Hematopoietic multipotent progenitor cell treated with erythropoietin and hydrocortisone succinate and interleukin-3 and kit ligand, for 17 days (in vitro differentiated cells): ENCODE data around the gene NINL.

Source experiments
- DNase-seq: peaks from one replicate; pipeline ENCODE4 v3.0.0-alpha.2; 2015; ENCODE audit warnings: low spot score

NINL gene

GRCh38 chr20:25407311-25408169 lies 177.8 kb downstream of the NINL start, which contains the start of gene GINS1:
TSS of gene GINS1 (plus strand) at chr20:25407673. CDS start at chr20:25407821, 148 bp downstream.
- DNase-seq = peak; percentile 70
